Stimulated activated CD8-positive, alpha-beta memory T cell treated with anti-CD3 and anti-CD28 coated beads, Interleukin-12 subunit alpha, Interleukin-12 subunit beta, amount 100 ng/mL, for 24 hours (primary cell): Measurements from ENCODE around the gene CREB3L2.
"Not testable (repeated sequence)": the region's sequence is repeated elsewhere in the genome, so short reads cannot be mapped to it uniquely, and the experiment has no call there.

Experiments
- DNase-seq: peaks from one replicate; pipeline ENCODE4 v3.0.0-alpha.2; 2020; ENCODE audit errors: extremely low read depth

The CREB3L2 gene

GRCh38 chr7:137968890-137969289 lies 33.0 kb downstream of the CREB3L2 start:
- DNase-seq = no peak

- not testable (repeated sequence) for DNase-seq
Observed at GRCh38 chr7:137968339-137968738, 33.5 kb downstream of the CREB3L2 start.

- DNase-seq = no peak
Observed at GRCh38 chr7:137967143-137968018, 34.5 kb downstream of the CREB3L2 start.

GRCh38 chr7:137966641-137967142 lies 35.2 kb downstream of the CREB3L2 start:
- DNase-seq = no peak

GRCh38 chr7:137965942-137966640 lies 35.8 kb downstream of the CREB3L2 start:
- DNase-seq = no peak

- no peak for DNase-seq
Observed at GRCh38 chr7:137964824-137965545, 36.9 kb downstream of the CREB3L2 start.

GRCh38 chr7:137962875-137963507 lies 38.9 kb downstream of the CREB3L2 start:
- DNase-seq = no peak

- DNase-seq = no peak
Observed at GRCh38 chr7:137962491-137962874, 39.4 kb downstream of the CREB3L2 start.

- DNase-seq = no peak
Observed at GRCh38 chr7:137961200-137962177, 40.4 kb downstream of the CREB3L2 start.

- no peak for DNase-seq
Observed at GRCh38 chr7:137960020-137960419, 41.9 kb downstream of the CREB3L2 start.

- DNase-seq = no peak
Observed at GRCh38 chr7:137958470-137959431, 43.1 kb downstream of the CREB3L2 start.

GRCh38 chr7:137957887-137958286 lies 44.0 kb downstream of the CREB3L2 start:
- no peak for DNase-seq

- DNase-seq = no peak
Observed at GRCh38 chr7:137956591-137956990, 45.3 kb downstream of the CREB3L2 start.

GRCh38 chr7:137956183-137956582 lies 45.7 kb downstream of the CREB3L2 start:
- DNase-seq = no peak

GRCh38 chr7:137954614-137955013 lies 47.3 kb downstream of the CREB3L2 start:
- DNase-seq = no peak

- DNase-seq = no peak
Observed at GRCh38 chr7:137953665-137954470, 48.0 kb downstream of the CREB3L2 start.

GRCh38 chr7:137953043-137953664 lies 48.7 kb downstream of the CREB3L2 start:
- DNase-seq = no peak

- no peak for DNase-seq
Observed at GRCh38 chr7:137952426-137952805, 49.5 kb downstream of the CREB3L2 start.
